Activated CD4-positive, alpha-beta memory T cell treated with anti-CD3 and anti-CD28 coated beads for 36 hours (primary cell): ENCODE results near the gene PTCH1. TPM values are rescaled to one million over a fixed set of nuclear protein-coding genes. Genes with fewer than 3 reads are reported as not detected.

Experiments used
- CTCF ChIA-PET: fragments of 350-600 bp; sonication (Branson Sonifier 250); formaldehyde crosslinking; loops from one replicate; lab custom pipeline; 2021; ENCODE audit warnings: antibody characterized with exemption, inconsistent platforms; lab: Charles Lee
- POLR2A ChIA-PET: fragments of 350-600 bp; sonication (Branson Sonifier 250); formaldehyde crosslinking; loops from one replicate; lab custom pipeline; 2021; ENCODE audit warnings: antibody characterized with exemption; lab: Charles Lee
- DNase-seq: peaks from one replicate; pipeline ENCODE4 v3.0.0-alpha.2; 2020
- H3K27ac Mint-ChIP-seq: one replicate; pipeline ENCODE4 v1.8.0; 2021; ENCODE audit warnings: mixed read lengths
- H3K27me3 Mint-ChIP-seq: one replicate; pipeline ENCODE4 v1.8.0; 2021; ENCODE audit warnings: mixed read lengths
- H3K36me3 Mint-ChIP-seq: one replicate; pipeline ENCODE4 v1.8.0; 2021; ENCODE audit warnings: mixed read lengths
- H3K4me1 Mint-ChIP-seq: one replicate; pipeline ENCODE4 v1.8.0; 2021; ENCODE audit warnings: low read depth, mixed read lengths
- H3K4me3 Mint-ChIP-seq: one replicate; pipeline ENCODE4 v1.8.0; 2021; ENCODE audit warnings: mild to moderate bottlenecking, mixed read lengths
- H3K9me3 Mint-ChIP-seq: one replicate; pipeline ENCODE4 v1.8.0; 2021; ENCODE audit warnings: mixed read lengths
- intact Hi-C: fragments of 100-400 bp; cut with micrococcal nuclease; formaldehyde crosslinking; loops from one replicate; pipeline ENCODE4 v1.15.1; 2023
- total RNA-seq, 2 experiments: library from RNA; stranded (reverse); gene quantifications; one replicate each; pipeline ENCODE4 v1.2.3, GENCODE V29; 2021

PTCH1 gene
- total RNA-seq, 2 experiments from 2014 or later: 3.9 to 6.3 TPM

DNA sequence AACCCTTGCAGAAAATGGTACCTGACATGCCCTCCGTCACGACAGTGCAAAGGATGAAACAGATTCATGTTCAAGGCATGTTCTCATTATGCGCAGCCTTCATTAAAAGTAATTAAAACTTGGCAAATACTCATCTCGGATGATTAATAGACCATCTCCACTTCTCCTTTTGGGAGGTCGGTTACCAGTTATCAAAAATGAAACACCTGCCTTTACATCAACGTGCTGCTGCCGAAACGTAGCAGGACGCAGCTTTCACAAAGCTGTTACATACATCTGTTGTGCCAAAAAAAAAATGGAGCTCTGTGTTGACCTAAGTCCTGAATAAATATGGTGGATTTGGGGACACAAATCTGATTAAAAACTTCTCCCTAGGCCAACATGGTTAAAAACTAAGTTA is 75.7 kb downstream of the PTCH1 start:
- POLR2A ChIA-PET: no interaction called here
- CTCF ChIA-PET: no interaction called here
- Mint-ChIP-seq H3K4me3 (no peak overlapping the region), H3K9me3 (no peaks in the 10 kb centered on the region), H3K36me3 (peaks cover 3% of the 10 kb centered on the region), H3K27ac (no peak overlapping the region), H3K27me3 (no peaks in the 10 kb centered on the region), H3K4me1 (no peaks in the 10 kb centered on the region)
- no peak for DNase-seq
- intact Hi-C loops: no loop called here

GRCh38 chr9:95440447-95440846 is 76.3 kb downstream of the PTCH1 start:
- POLR2A ChIA-PET: no interaction called here
- CTCF ChIA-PET: no interaction called here

DNA sequence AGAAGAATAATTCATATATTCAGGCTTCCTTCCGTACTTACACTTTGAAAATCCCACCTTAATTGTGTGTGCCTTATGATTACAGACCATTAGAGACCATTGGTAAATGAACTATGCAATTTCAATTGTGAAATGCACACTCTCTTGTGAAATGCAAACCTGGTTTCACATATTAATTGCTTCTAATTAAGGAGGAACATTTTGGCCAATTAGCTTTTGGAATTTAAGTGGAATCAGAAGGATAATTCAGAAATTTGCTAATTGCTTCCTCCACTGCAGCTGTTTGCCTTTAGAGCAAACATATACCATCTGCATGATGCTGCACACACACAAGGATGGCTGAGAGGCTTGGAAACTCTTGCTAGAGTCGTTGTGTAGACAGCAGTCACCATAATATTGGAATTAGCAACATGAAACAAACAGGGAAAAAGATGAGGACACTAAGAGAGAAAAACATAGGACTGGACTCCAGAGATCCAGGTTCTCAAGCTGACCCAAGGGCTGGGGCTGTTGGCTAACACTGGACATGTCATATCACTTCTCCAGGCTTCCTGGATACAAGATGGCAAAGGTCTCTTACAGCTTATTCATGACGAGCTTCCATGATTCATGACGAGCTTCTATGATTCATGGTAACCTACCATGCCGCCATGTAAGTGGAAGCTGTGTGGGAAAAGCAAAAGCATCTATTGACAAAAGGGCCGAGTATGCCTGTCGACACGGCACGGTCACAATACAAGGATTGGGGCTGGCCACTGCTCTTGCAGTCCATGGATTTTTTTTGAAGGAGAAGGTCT is 78.0 kb downstream of the PTCH1 start:
- H3K4me1 Mint-ChIP-seq: peaks cover 2% of the 10 kb centered on the region
- H3K4me3 Mint-ChIP-seq: no peak overlapping the region
- H3K36me3 Mint-ChIP-seq: no peaks in the 10 kb centered on the region
- H3K27me3 Mint-ChIP-seq: no peaks in the 10 kb centered on the region
- POLR2A ChIA-PET: no interaction called here
- DNase-seq: no peak
- no peak overlapping the region for H3K27ac Mint-ChIP-seq
- H3K9me3 Mint-ChIP-seq: no peaks in the 10 kb centered on the region
- intact Hi-C loops: no loop called here
- CTCF ChIA-PET: interaction anchor here (0.9 kb wide), 1 partner anchor 50 kb away, joined by 3 read pairs; no protein-coding TSS in a partner anchor

More at GRCh38 chr9:95440447-95440846, 76.3 kb downstream of the PTCH1 start:
- Mint-ChIP-seq H3K4me3 (no peak overlapping the region), H3K4me1 (no peaks in the 10 kb centered on the region), H3K27ac (no peak overlapping the region), H3K36me3 (peaks cover 2% of the 10 kb centered on the region), H3K9me3 (no peaks in the 10 kb centered on the region), H3K27me3 (no peaks in the 10 kb centered on the region)
- DNase-seq: no peak
- intact Hi-C loops: no loop called here

DNA sequence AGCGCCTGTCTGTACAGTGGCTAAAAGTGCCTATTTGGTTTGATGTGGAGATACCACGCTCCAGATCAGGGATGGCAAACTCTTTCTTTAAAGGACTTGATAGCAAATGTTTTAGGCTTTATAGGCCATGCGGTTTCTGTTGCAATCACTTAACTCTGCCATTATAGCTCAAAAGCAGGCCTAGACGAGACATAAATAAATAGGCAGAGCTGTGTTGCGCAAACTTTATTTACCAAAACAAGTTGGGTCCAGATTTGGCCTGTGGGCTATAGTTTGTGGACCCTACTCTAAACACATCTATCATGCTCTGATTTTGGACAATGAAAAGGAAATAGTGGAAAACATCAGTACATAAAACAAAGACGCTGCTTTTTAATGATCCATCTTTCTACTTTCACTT is 79.2 kb downstream of the PTCH1 start:
- H3K4me1 Mint-ChIP-seq: peaks cover 2% of the 10 kb centered on the region
- ChIA-PET POLR2A (no interaction called here), CTCF (no interaction called here)
- H3K4me3 Mint-ChIP-seq: no peak overlapping the region
- no peaks in the 10 kb centered on the region for H3K36me3 Mint-ChIP-seq
- intact Hi-C loops: no loop called here
- no peaks in the 10 kb centered on the region for H3K27me3 Mint-ChIP-seq
- no peak for DNase-seq
- no peak overlapping the region for H3K27ac Mint-ChIP-seq
- H3K9me3 Mint-ChIP-seq: no peaks in the 10 kb centered on the region

DNA sequence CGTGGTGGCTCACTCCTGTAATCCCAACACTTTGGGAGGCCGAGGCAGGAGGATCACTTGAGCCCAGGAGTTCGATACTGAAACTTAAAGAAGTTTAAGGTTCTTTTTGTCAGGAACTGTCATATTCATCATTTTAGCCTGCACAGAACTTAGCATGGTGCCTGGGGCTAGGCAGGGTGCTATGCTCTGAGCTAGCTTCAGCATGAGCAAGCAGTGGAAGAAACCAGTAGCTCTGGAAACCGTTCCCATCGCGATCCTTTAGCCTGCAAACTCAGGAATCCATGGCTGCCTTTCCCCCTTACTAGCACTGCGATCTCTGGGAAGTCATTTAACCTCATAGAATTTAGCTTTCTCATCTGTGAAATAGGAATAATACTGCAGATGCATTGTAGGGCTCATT is 80.4 kb downstream of the PTCH1 start:
- Mint-ChIP-seq H3K9me3 (no peaks in the 10 kb centered on the region), H3K4me1 (peaks cover 2% of the 10 kb centered on the region), H3K27ac (no peak overlapping the region), H3K4me3 (no peak overlapping the region), H3K36me3 (no peaks in the 10 kb centered on the region), H3K27me3 (no peaks in the 10 kb centered on the region)
- intact Hi-C loops: no loop called here
- CTCF ChIA-PET: no interaction called here
- POLR2A ChIA-PET: no interaction called here
- DNase-seq: no peak

DNA sequence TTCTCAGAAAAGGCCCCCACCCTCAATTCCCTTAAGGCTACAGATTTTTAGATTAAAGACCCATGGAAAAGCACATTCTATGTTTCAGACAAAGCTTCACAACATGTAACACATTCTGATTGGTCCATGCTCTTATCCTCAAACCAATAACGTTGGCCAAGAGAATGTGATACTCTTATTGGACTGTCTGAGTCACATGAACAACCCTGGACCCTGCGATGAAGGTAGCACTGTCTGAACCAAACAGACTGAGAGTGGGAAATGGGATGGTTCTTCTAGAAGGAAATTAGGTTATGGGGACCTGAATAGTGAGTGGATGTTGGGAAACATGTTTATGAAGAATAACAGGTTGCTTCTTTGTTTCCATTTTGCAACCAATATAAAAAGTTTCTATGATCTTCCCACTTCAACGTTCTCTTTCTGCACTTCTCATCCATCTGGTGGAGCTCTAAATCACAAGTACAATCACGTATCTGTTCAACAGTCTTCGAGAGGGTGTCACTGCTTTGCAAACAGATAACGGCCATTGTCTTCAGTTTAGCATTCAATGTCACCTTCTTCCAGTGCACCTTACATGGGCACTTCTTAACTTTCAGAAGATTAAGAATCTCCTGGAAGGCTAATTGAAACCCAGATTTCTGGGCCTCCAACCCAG is 81.6 kb downstream of the PTCH1 start:
- H3K27ac Mint-ChIP-seq: no peak overlapping the region
- intact Hi-C loops: no loop called here
- H3K4me3 Mint-ChIP-seq: no peak overlapping the region
- H3K27me3 Mint-ChIP-seq: no peaks in the 10 kb centered on the region
- no peak for DNase-seq
- CTCF ChIA-PET: no interaction called here
- peaks cover 2% of the 10 kb centered on the region for H3K4me1 Mint-ChIP-seq
- H3K36me3 Mint-ChIP-seq: no peaks in the 10 kb centered on the region
- POLR2A ChIA-PET: no interaction called here
- peaks cover 5% of the 10 kb centered on the region for H3K9me3 Mint-ChIP-seq

- DNase-seq: no peak
- ChIA-PET CTCF (no interaction called here), POLR2A (no interaction called here)
- no peak overlapping the region for H3K27ac Mint-ChIP-seq
- peaks cover 13% of the 10 kb centered on the region for H3K9me3 Mint-ChIP-seq
- no peaks in the 10 kb centered on the region for H3K36me3 Mint-ChIP-seq
- no peak overlapping the region for H3K4me3 Mint-ChIP-seq
- H3K4me1 Mint-ChIP-seq: peaks cover 2% of the 10 kb centered on the region
- H3K27me3 Mint-ChIP-seq: no peaks in the 10 kb centered on the region
- intact Hi-C loops: no loop called here
Observed at GRCh38 chr9:95434116-95435073, 82.4 kb downstream of the PTCH1 start.

DNA sequence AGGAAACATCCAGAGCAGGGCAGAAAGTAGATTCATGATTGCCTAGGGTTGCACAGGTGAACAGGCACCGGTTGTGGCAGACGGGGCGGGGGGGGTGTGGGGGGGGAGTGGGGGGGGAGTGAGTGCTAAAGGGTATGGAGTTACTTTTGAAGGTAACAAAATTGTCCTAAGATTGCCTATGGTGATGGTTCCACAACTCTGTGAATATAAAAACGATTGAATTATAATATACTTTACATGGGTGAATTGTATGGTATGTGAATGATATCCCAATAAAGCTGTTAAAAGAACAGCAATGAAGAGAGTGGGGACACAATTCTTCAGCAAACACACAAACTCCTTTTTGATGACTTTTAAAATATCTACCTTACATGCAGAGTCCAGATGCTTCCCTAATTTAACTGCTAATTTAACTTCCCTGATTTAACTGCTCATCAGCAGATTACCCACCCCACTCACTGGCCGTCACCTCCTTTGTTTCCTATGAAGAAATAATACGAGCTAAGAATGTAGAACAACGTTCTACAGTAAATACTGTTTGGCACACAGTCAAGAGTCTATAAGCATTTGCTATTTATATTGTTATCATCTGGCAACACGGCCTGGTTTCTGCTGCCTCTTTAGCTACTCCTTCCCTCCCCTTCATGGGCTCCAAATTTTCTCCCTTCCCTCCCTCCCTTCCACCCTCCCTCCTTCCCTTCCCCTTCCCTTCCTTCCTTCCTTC is 83.5 kb downstream of the PTCH1 start:
- no peak overlapping the region for H3K27ac Mint-ChIP-seq
- POLR2A ChIA-PET: no interaction called here
- peaks cover 18% of the 10 kb centered on the region for H3K9me3 Mint-ChIP-seq
- H3K4me3 Mint-ChIP-seq: no peak overlapping the region
- H3K4me1 Mint-ChIP-seq: peaks cover 2% of the 10 kb centered on the region
- no peaks in the 10 kb centered on the region for H3K36me3 Mint-ChIP-seq
- no peak for DNase-seq
- CTCF ChIA-PET: no interaction called here
- intact Hi-C loops: no loop called here
- H3K27me3 Mint-ChIP-seq: no peaks in the 10 kb centered on the region

DNA sequence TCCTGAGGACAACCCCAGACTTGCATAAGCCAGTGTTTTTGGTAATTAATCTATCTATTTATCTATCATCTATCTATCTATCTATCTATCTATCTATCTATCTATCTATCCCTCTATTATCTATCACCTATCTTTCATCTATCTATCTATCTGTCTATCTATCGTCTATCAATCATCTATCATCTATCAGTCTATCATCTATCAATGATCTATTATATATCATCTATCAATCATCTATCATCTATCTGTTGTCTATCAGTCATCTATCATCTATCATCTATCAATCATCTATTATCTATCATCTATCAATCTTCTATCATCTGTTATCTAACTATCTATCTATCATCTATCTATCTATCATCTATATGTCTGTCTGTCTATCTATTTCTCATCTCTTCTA is 85.5 kb downstream of the PTCH1 start:
- no peak for DNase-seq
- Mint-ChIP-seq H3K9me3 (peaks cover 18% of the 10 kb centered on the region), H3K27ac (no peak overlapping the region), H3K4me1 (peaks cover 3% of the 10 kb centered on the region), H3K4me3 (no peak overlapping the region), H3K36me3 (no peaks in the 10 kb centered on the region), H3K27me3 (no peaks in the 10 kb centered on the region)
- intact Hi-C loops: no loop called here
- CTCF ChIA-PET: no interaction called here
- POLR2A ChIA-PET: no interaction called here

DNA sequence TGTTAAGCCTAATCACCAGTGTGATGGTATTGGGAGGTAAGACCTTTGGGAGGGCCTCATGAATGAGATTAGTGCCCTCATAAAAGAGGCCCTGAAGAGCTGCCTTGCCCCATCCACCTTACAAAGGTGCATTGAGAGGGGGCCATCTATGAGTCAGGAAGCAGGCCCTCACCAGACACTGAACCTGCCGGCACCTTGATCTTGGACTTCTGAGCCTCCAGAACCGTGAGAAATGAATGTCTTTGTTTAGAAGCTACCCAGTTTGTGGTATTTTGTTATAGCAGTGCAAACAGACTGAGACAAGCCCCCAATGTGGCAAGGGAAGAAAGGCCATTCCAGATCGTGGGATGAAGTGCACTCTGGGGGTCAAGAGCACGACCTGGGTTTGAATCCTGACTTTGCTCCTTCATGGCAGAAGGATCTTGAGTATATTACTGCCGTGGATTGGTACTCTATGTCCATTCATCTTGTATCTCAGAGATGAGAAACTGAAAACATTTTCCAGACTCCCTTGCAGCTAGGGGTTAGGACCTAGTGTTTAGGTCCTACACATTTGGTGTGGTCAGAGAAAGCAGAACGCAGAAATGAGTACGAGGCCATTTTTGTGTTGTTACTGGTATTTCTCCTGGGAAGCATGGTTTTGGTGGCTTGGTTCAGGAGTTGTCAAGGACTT is 86.7 kb downstream of the PTCH1 start:
- H3K27me3 Mint-ChIP-seq: no peaks in the 10 kb centered on the region
- H3K4me1 Mint-ChIP-seq: peaks cover 9% of the 10 kb centered on the region
- H3K4me3 Mint-ChIP-seq: no peak overlapping the region
- POLR2A ChIA-PET: no interaction called here
- peaks cover 18% of the 10 kb centered on the region for H3K9me3 Mint-ChIP-seq
- DNase-seq: no peak
- H3K27ac Mint-ChIP-seq: no peak overlapping the region
- intact Hi-C loops: loop anchor here (5.0 kb wide), 1 partner anchor 82 kb away; no protein-coding TSS in a partner anchor
- no peaks in the 10 kb centered on the region for H3K36me3 Mint-ChIP-seq
- CTCF ChIA-PET: no interaction called here

GRCh38 chr9:95429096-95429495 is 87.7 kb downstream of the PTCH1 start:
- intact Hi-C loops: loop anchor here (5.0 kb wide), 1 partner anchor 83 kb away; no protein-coding TSS in a partner anchor
- no peak overlapping the region for H3K27ac Mint-ChIP-seq
- CTCF ChIA-PET: no interaction called here
- H3K9me3 Mint-ChIP-seq: peaks cover 18% of the 10 kb centered on the region
- DNase-seq: no peak
- H3K27me3 Mint-ChIP-seq: no peaks in the 10 kb centered on the region
- no peak overlapping the region for H3K4me3 Mint-ChIP-seq
- POLR2A ChIA-PET: no interaction called here
- no peaks in the 10 kb centered on the region for H3K36me3 Mint-ChIP-seq
- H3K4me1 Mint-ChIP-seq: peaks cover 9% of the 10 kb centered on the region
